ENCODE results near the gene ACAD8. TPM values are rescaled to one million over a fixed set of nuclear protein-coding genes. Genes with fewer than 3 reads are reported as not detected.
"Not testable (repeated sequence)": the region's sequence is repeated elsewhere in the genome, so short reads cannot be mapped to it uniquely, and the experiment has no call there.

ACAD8 gene
- total and polyA plus RNA-seq, 2 of the 8 experiments (the other 6 are each of a cell fraction or from before 2014, with no cell fraction given), result 45.8 to 52.7 TPM

DNA sequence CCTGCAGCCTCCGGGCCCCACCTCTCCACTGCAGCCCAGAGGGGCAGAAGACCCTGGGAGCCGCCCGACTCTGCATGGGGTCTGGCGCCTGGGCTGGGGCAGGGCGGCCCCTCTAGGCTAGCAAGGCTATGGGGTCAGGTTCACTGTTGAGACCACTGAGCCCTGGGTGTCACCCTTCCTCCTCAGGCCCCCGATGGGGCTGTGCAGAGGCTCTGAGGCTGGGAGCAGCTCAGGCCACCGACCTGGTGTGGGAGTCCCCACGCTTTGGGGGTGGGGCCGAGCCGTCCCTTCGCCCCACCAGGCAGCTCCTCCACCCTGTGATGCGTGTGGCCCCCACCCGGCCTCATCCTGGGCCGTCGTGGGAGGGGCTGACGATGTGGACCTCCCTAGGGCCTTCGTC, 28.3 kb downstream of the ACAD8 start:
- not testable (repeated sequence) for H3K4me3 ChIP-seq (ENCODE audit: extremely low read depth in 1 of 4, insufficient read depth in 2 of 4, low read depth in 3 of 4, low read length in 4 of 4); H3K4ac ChIP-seq (replicated peaks; ENCODE audit: insufficient read length, low read depth, low read length); H3K4me1 ChIP-seq (replicated peaks in 1 of 4; ENCODE audit: control insufficient read depth in 3 of 4, insufficient read depth in 4 of 4, low read length in 3 of 4); H4K8ac ChIP-seq (ENCODE audit: extremely low read depth, insufficient read depth, low read length); H3K27me3 ChIP-seq (replicated peaks in 1 of 4; ENCODE audit: control insufficient read depth in 3 of 4, extremely low read depth in 1 of 4, insufficient read depth in 3 of 4, low read length in 3 of 4); H4K91ac ChIP-seq (replicated peaks; ENCODE audit: insufficient read length, low read length); DNase-seq (ENCODE audit: low read depth in 1 of 2, low spot score in 2 of 2); H3K27ac ChIP-seq (ENCODE audit: low read depth, low read length); H3K9ac ChIP-seq (replicated peaks in 1 of 4; ENCODE audit: extremely low read depth in 1 of 4, low read depth in 3 of 4, low read length in 3 of 4); H3K4me2 ChIP-seq (ENCODE audit: insufficient read depth in 1 of 2, low read depth in 2 of 2, low read length in 2 of 2); H2BK120ac ChIP-seq (replicated peaks; ENCODE audit: low read depth, low read length); H3K79me1 ChIP-seq (ENCODE audit: low read depth, low read length); H4K5ac ChIP-seq (ENCODE audit: insufficient read length, low read depth, low read length); FAIRE-seq; H3K9me3 ChIP-seq (ENCODE audit: insufficient read depth in 2 of 2, low read depth in 1 of 2, low read length in 1 of 2); H2BK15ac ChIP-seq (ENCODE audit: low read length); H3K23me2 ChIP-seq (ENCODE audit: low read depth, low read length); H2BK5ac ChIP-seq (ENCODE audit: low read depth, low read length); H4K20me1 ChIP-seq (replicated peaks in 1 of 2; ENCODE audit: control insufficient read depth in 1 of 2, insufficient read depth in 2 of 2, low read length in 2 of 2); H2AK5ac ChIP-seq (ENCODE audit: low read depth, low read length); H2AFZ ChIP-seq (ENCODE audit: low read length); H3K56ac ChIP-seq (replicated peaks; ENCODE audit: insufficient read length, low read depth, low read length); H3K14ac ChIP-seq (ENCODE audit: insufficient read length); H2BK20ac ChIP-seq (ENCODE audit: low read length); H3K18ac ChIP-seq (ENCODE audit: extremely low read depth, low read length); H3K23ac ChIP-seq (ENCODE audit: insufficient read length); H2BK12ac ChIP-seq (ENCODE audit: low read depth, low read length); H3K79me2 ChIP-seq (ENCODE audit: control insufficient read depth in 1 of 2, insufficient read depth in 2 of 2, low read length in 2 of 2)
- CTCF ChIA-PET (ENCODE audit: partially characterized antibody), result interaction anchor here (0.6 to 1.2 kb wide), 2 partner anchors 20 to 67 kb away, joined by 3 to 5 read pairs; no protein-coding TSS in a partner anchor
- H3K36me3 ChIP-seq (ENCODE audit: control insufficient read depth in 2 of 4, insufficient read depth in 4 of 4, low read length in 3 of 4), result peaks cover 0 to 20% (median 11%) of the 10 kb centered on the region in 4 experiments; a peak in 6 of 8 replicates
- POLR2A ChIA-PET (ENCODE audit: partially characterized antibody), result interaction anchor here (0.9 to 1.2 kb wide), 3 partner anchors 9 to 17 kb away, joined by 3 to 4 read pairs (median 3); no protein-coding TSS in a partner anchor
- WGBS, 2 experiments (ENCODE audit: extremely low coverage in 1 of 2, insufficient coverage in 1 of 2, insufficient read length in 1 of 2, insufficient replicate concordance in 2 of 2, low coverage in 1 of 2, low lambda C conversion rate in 2 of 2, missing lambda C conversion rate in 1 of 2), result 89% methylated on average over 5 of the region's 17 CpGs; no CpG with 5 or more reads in 1 of the 2 experiments

Measured in H1 (cell line).